GM18873 (cell line): ENCODE measurements around the gene CAMSAP1.

Experiments
- ATAC-seq: cut with Tn5 transposase; IDR thresholded peaks from one replicate; pipeline ENCODE4 v1.9.1; 2021; ENCODE audit warnings: mild to moderate bottlenecking, moderate library complexity, moderate number of reproducible peaks; ENCODE audit not compliant: unreplicated experiment, low FRiP score

The CAMSAP1 gene

GRCh38 chr9:135819905-135820304, 87.4 kb downstream of the CAMSAP1 start:
- ATAC-seq, result no peak

- no peak for ATAC-seq
Observed at GRCh38 chr9:135818718-135819475, 88.4 kb downstream of the CAMSAP1 start.

DNA sequence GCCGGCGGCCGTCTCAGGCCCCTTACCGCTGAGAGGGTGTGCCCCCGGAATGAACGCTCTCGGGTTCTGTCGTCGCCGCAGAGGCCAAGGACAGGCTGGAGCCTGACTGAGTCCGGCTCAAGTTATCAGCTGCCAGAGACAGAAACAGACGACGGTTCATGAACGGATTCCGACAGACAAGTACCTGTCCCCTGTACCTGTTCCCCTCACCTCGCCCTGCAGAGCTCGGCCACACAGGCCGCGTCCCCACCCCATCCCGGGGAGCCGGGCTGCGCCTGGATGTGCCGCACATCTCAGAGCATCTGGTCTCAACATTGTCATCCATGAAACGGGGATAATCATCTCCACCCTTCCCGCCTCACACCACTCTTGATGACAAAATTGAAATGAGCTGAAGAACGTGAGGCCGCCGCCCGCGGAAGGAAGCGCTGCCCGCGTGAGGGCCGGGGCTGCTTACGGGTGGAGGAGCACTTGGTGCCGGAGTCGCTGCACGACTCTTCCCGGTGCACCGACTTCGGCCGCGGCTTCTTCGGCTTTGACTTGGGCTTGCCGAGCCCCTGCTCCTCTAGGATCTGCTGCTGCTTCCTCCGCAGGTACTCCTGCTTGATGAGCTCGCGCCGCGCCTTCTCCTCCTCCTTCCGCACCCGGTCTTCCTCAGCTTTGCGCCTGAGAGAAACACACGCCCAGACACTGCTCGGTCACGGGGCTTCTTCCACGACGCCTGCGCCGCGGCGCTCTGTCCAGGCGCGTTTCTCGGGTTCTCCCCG, 89.2 kb downstream of the CAMSAP1 start:
- no peak for ATAC-seq

GRCh38 chr9:135816651-135816970, 90.7 kb downstream of the CAMSAP1 start:
- ATAC-seq, result no peak

- ATAC-seq, result no peak
Observed at GRCh38 chr9:135815830-135816650, 91.3 kb downstream of the CAMSAP1 start.

- no peak for ATAC-seq
Observed at GRCh38 chr9:135815413-135815812, 91.9 kb downstream of the CAMSAP1 start.

GRCh38 chr9:135814421-135815095, 92.8 kb downstream of the CAMSAP1 start:
- ATAC-seq, result no peak

- ATAC-seq, result no peak
Observed at GRCh38 chr9:135813671-135814290, 93.6 kb downstream of the CAMSAP1 start.

- no peak for ATAC-seq
Observed at GRCh38 chr9:135812961-135813360, 94.4 kb downstream of the CAMSAP1 start.

DNA sequence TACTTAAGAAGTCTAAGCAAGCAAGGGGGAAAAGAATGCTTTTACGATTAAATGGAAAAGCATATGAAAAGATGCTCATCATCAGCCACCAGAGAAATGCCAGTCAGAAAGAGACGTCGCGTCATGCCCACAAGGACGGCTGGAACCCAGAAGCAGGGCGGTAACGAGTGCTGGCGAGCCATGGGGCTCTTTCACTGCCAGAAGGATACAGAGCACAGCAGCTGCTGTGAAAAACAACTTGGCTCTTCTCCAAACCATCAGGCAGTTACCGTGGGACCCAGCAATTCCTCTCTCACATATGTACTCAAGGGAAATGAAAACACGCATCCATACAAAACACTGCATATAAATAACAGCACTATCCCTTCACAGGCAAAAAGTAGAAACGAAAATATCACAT, 95.5 kb downstream of the CAMSAP1 start:
- ATAC-seq, result no peak

- no peak for ATAC-seq
Observed at GRCh38 chr9:135810806-135811575, 96.4 kb downstream of the CAMSAP1 start.

GRCh38 chr9:135809166-135809565, 98.2 kb downstream of the CAMSAP1 start:
- ATAC-seq, result no peak

GRCh38 chr9:135805422-135806022, 101.8 kb downstream of the CAMSAP1 start:
- no peak for ATAC-seq

DNA sequence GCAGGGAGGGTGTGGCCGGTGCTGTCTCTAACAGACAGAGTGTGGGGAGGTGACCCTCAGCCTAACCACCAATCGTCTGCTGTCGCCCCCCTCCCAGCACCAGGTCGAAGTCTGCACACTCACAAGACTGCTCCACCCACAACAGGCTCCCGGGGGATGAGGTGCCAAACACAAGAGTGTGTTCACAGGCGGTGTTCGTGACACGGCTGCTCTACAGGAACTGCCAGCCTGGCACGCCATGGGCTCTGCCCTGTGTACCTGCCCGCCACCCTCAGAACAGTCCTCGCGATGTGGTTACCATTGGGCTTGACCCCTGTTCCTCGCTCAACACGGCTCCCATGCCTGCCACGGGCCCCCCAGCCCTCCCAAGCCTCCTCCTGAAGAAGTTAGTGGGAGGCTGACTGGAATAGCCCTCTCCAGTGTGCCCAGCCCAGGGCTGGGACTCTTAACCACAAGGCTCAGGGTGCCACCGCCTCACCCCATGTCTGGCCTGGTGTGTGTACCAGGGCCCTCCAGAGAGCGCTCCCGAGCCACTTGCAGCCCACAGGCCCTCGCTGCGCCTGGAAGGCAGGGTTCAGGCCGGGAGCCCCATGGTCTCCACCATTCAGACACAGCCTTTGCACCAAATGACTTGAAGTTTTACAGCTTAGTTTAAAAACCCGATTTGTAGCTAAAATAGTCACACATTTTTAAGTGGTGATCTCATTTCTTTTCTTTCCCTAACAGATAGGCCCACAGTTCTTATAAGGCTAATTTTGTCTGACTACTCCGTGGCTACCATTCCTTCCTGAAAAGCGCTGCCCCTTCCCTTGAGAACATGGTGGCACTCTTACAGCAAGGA, 102.5 kb downstream of the CAMSAP1 start:
- ATAC-seq, result no peak

GRCh38 chr9:135803441-135803840, 103.9 kb downstream of the CAMSAP1 start:
- no peak for ATAC-seq

- ATAC-seq, result no peak
Observed at GRCh38 chr9:135802876-135803419, 104.4 kb downstream of the CAMSAP1 start.

- no peak for ATAC-seq
Observed at GRCh38 chr9:135801070-135801469, 106.3 kb downstream of the CAMSAP1 start.

DNA sequence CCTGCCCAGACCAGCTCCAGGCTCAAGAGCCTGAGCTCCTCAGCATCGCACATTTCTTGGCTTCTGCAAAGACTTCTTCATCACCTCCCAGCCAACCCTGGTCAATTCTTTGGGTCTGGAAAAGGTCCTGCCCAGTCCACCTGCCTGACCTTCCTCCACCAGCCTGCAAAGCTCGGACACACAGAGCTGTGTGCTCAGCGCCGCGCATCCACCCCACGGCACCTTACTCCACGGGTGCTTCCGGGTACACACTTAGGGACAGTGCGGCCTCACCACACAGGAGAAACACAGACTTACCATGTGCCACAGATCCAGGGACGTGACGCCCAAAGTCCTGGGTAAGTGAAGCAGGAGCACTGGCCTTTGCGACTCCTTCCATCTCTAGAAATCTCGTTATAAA, 108.1 kb downstream of the CAMSAP1 start:
- ATAC-seq, result no peak
